ENCODE data around the gene AEBP1.

AEBP1 gene

GRCh38 chr7:44103923-44104859 is at the start of gene AEBP1:
Gene AEBP1 (plus strand): TSS chr7:44104345. CDS start chr7:44104666, 321 bp downstream.
- H3K27me3 ChIP-seq (ENCODE audit: control insufficient read depth, insufficient read depth, low read length) = no peaks in the 10 kb centered on the region
- 0 out of 2 replicates have a peak, but pooled peaks cover 3% of the 10 kb centered on the region for H3K36me3 ChIP-seq (ENCODE audit: control insufficient read depth, insufficient read depth, low read length)
- peak within 1 kb of the TSS; percentile 78 for H3K4me3 ChIP-seq (ENCODE audit: low read length)
- H3K27ac ChIP-seq (ENCODE audit: low read length) = no peak within 1 kb of the TSS
- no peaks in the 10 kb centered on the region for H3K9me3 ChIP-seq (ENCODE audit: control insufficient read depth, insufficient read depth, low read length)
- 0 out of 2 replicates have a peak, but pooled peaks cover 1% of the 10 kb centered on the region for H3K4me1 ChIP-seq (ENCODE audit: control insufficient read depth, insufficient read depth, low read length)
- no peak for DNase-seq (ENCODE audit: low read depth, low spot score)
- no CpG with 5 or more reads among the region's 87 CpGs for WGBS (ENCODE audit: insufficient coverage, insufficient read length)

- no peaks in the 10 kb centered on the region for H3K4me1 ChIP-seq (ENCODE audit: control insufficient read depth, insufficient read depth, low read length)
- no CpG with 5 or more reads among the region's 7 CpGs for WGBS (ENCODE audit: insufficient coverage, insufficient read length)
- H3K4me3 ChIP-seq (ENCODE audit: low read length) = no peak overlapping the region
- no peaks in the 10 kb centered on the region for H3K27me3 ChIP-seq (ENCODE audit: control insufficient read depth, insufficient read depth, low read length)
- H3K27ac ChIP-seq (ENCODE audit: low read length) = no peak overlapping the region
- DNase-seq (ENCODE audit: low read depth, low spot score) = no peak
- H3K36me3 ChIP-seq (ENCODE audit: control insufficient read depth, insufficient read depth, low read length) = peaks cover 44% of the 10 kb centered on the region
- no peaks in the 10 kb centered on the region for H3K9me3 ChIP-seq (ENCODE audit: control insufficient read depth, insufficient read depth, low read length)
Observed at GRCh38 chr7:44056681-44057080, 47.5 kb upstream of the AEBP1 start.

- DNase-seq (ENCODE audit: low read depth, low spot score) = no peak
- no peaks in the 10 kb centered on the region for H3K4me1 ChIP-seq (ENCODE audit: control insufficient read depth, insufficient read depth, low read length)
- WGBS (ENCODE audit: insufficient coverage, insufficient read length) = no CpG with 5 or more reads among the region's 11 CpGs
- H3K4me3 ChIP-seq (ENCODE audit: low read length) = no peak overlapping the region
- no peaks in the 10 kb centered on the region for H3K9me3 ChIP-seq (ENCODE audit: control insufficient read depth, insufficient read depth, low read length)
- H3K27ac ChIP-seq (ENCODE audit: low read length) = no peak overlapping the region
- H3K36me3 ChIP-seq (ENCODE audit: control insufficient read depth, insufficient read depth, low read length) = peaks cover 44% of the 10 kb centered on the region
- no peaks in the 10 kb centered on the region for H3K27me3 ChIP-seq (ENCODE audit: control insufficient read depth, insufficient read depth, low read length)
Observed at GRCh38 chr7:44057181-44057848, 46.8 kb upstream of the AEBP1 start.

- Histone ChIP-seq H3K27ac (ENCODE audit: low read length) (no peak overlapping the region), H3K27me3 (ENCODE audit: control insufficient read depth, insufficient read depth, low read length) (no peaks in the 10 kb centered on the region), H3K9me3 (ENCODE audit: control insufficient read depth, insufficient read depth, low read length) (no peaks in the 10 kb centered on the region), H3K36me3 (ENCODE audit: control insufficient read depth, insufficient read depth, low read length) (peaks cover 39% of the 10 kb centered on the region), H3K4me1 (ENCODE audit: control insufficient read depth, insufficient read depth, low read length) (no peaks in the 10 kb centered on the region), H3K4me3 (ENCODE audit: low read length) (no peak overlapping the region)
- no CpG with 5 or more reads among the region's 30 CpGs for WGBS (ENCODE audit: insufficient coverage, insufficient read length)
- DNase-seq (ENCODE audit: low read depth, low spot score) = no peak
Observed at GRCh38 chr7:44057849-44058758, 46.0 kb upstream of the AEBP1 start.

- Histone ChIP-seq H3K9me3 (ENCODE audit: control insufficient read depth, insufficient read depth, low read length) (no peaks in the 10 kb centered on the region), H3K36me3 (ENCODE audit: control insufficient read depth, insufficient read depth, low read length) (peaks cover 38% of the 10 kb centered on the region), H3K27ac (ENCODE audit: low read length) (no peak overlapping the region), H3K4me1 (ENCODE audit: control insufficient read depth, insufficient read depth, low read length) (peaks cover 3% of the 10 kb centered on the region), H3K27me3 (ENCODE audit: control insufficient read depth, insufficient read depth, low read length) (no peaks in the 10 kb centered on the region), H3K4me3 (ENCODE audit: low read length) (no peak overlapping the region)
- no peak for DNase-seq (ENCODE audit: low read depth, low spot score)
- no CpG with 5 or more reads among the region's 7 CpGs for WGBS (ENCODE audit: insufficient coverage, insufficient read length)
Observed at GRCh38 chr7:44058759-44059218, 45.4 kb upstream of the AEBP1 start.

- H3K4me3 ChIP-seq (ENCODE audit: low read length) = no peak overlapping the region
Observed at GRCh38 chr7:44059219-44060090, 44.7 kb upstream of the AEBP1 start.

GRCh38 chr7:44060091-44060947 is 43.8 kb upstream of the AEBP1 start:
- no peaks in the 10 kb centered on the region for H3K9me3 ChIP-seq (ENCODE audit: control insufficient read depth, insufficient read depth, low read length)
- no peak overlapping the region for H3K27ac ChIP-seq (ENCODE audit: low read length)
- DNase-seq (ENCODE audit: low read depth, low spot score) = no peak
- peaks cover 7% of the 10 kb centered on the region for H3K4me1 ChIP-seq (ENCODE audit: control insufficient read depth, insufficient read depth, low read length)
- WGBS (ENCODE audit: insufficient coverage, insufficient read length) = no CpG with 5 or more reads among the region's 21 CpGs
- H3K27me3 ChIP-seq (ENCODE audit: control insufficient read depth, insufficient read depth, low read length) = no peaks in the 10 kb centered on the region
- no peak overlapping the region for H3K4me3 ChIP-seq (ENCODE audit: low read length)
- H3K36me3 ChIP-seq (ENCODE audit: control insufficient read depth, insufficient read depth, low read length) = peaks cover 38% of the 10 kb centered on the region

More at GRCh38 chr7:44059219-44060090, 44.7 kb upstream of the AEBP1 start:
- H3K9me3 ChIP-seq (ENCODE audit: control insufficient read depth, insufficient read depth, low read length) = no peaks in the 10 kb centered on the region
- H3K27ac ChIP-seq (ENCODE audit: low read length) = no peak overlapping the region
- H3K4me1 ChIP-seq (ENCODE audit: control insufficient read depth, insufficient read depth, low read length) = peaks cover 5% of the 10 kb centered on the region
- DNase-seq (ENCODE audit: low read depth, low spot score) = no peak
- WGBS (ENCODE audit: insufficient coverage, insufficient read length) = no CpG with 5 or more reads among the region's 14 CpGs
- H3K36me3 ChIP-seq (ENCODE audit: control insufficient read depth, insufficient read depth, low read length) = peaks cover 38% of the 10 kb centered on the region
- H3K27me3 ChIP-seq (ENCODE audit: control insufficient read depth, insufficient read depth, low read length) = no peaks in the 10 kb centered on the region

- DNase-seq (ENCODE audit: low read depth, low spot score) = no peak
- Histone ChIP-seq H3K27me3 (ENCODE audit: control insufficient read depth, insufficient read depth, low read length) (no peaks in the 10 kb centered on the region), H3K4me3 (ENCODE audit: low read length) (no peak overlapping the region), H3K36me3 (ENCODE audit: control insufficient read depth, insufficient read depth, low read length) (peaks cover 38% of the 10 kb centered on the region), H3K9me3 (ENCODE audit: control insufficient read depth, insufficient read depth, low read length) (no peaks in the 10 kb centered on the region), H3K27ac (ENCODE audit: low read length) (no peak overlapping the region), H3K4me1 (ENCODE audit: control insufficient read depth, insufficient read depth, low read length) (peaks cover 12% of the 10 kb centered on the region)
- WGBS (ENCODE audit: insufficient coverage, insufficient read length) = no CpG with 5 or more reads among the region's 8 CpGs
Observed at GRCh38 chr7:44060948-44061644, 43.0 kb upstream of the AEBP1 start.

Measured in iPS DF 6.9 (cell line).